ENCODE measurements around the gene DGAT2.

- TF ChIP-seq, protein P1, sequence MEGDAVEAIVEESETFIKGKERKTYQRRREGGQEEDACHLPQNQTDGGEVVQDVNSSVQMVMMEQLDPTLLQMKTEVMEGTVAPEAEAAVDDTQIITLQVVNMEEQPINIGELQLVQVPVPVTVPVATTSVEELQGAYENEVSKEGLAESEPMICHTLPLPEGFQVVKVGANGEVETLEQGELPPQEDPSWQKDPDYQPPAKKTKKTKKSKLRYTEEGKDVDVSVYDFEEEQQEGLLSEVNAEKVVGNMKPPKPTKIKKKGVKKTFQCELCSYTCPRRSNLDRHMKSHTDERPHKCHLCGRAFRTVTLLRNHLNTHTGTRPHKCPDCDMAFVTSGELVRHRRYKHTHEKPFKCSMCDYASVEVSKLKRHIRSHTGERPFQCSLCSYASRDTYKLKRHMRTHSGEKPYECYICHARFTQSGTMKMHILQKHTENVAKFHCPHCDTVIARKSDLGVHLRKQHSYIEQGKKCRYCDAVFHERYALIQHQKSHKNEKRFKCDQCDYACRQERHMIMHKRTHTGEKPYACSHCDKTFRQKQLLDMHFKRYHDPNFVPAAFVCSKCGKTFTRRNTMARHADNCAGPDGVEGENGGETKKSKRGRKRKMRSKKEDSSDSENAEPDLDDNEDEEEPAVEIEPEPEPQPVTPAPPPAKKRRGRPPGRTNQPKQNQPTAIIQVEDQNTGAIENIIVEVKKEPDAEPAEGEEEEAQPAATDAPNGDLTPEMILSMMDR (IDR thresholded peaks at IDR 0.05) = no peak
- TF ChIP-seq TCF7 (CRISPR knock-in tag; IDR thresholded peaks at IDR 0.05; ENCODE audit: low read depth) = no peak
- no peak for TF ChIP-seq CREB1 (CRISPR knock-in tag; IDR thresholded peaks at IDR 0.05)
- no peak for TF ChIP-seq RELA (CRISPR knock-in tag; IDR thresholded peaks at IDR 0.05; ENCODE audit: borderline replicate concordance)
- TF ChIP-seq, protein P2, sequence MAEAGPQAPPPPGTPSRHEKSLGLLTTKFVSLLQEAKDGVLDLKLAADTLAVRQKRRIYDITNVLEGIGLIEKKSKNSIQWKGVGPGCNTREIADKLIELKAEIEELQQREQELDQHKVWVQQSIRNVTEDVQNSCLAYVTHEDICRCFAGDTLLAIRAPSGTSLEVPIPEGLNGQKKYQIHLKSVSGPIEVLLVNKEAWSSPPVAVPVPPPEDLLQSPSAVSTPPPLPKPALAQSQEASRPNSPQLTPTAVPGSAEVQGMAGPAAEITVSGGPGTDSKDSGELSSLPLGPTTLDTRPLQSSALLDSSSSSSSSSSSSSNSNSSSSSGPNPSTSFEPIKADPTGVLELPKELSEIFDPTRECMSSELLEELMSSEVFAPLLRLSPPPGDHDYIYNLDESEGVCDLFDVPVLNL (CRISPR knock-in tag; IDR thresholded peaks at IDR 0.05; ENCODE audit: borderline replicate concordance, low read depth) = no peak
- TF ChIP-seq ZNF138 (CRISPR knock-in tag; conservative IDR thresholded peaks at IDR 0.05) = no peak
- no peak for TF ChIP-seq IRF2 (CRISPR knock-in tag; IDR thresholded peaks at IDR 0.05; ENCODE audit: borderline replicate concordance, low read depth)
- TF ChIP-seq, protein P3, sequence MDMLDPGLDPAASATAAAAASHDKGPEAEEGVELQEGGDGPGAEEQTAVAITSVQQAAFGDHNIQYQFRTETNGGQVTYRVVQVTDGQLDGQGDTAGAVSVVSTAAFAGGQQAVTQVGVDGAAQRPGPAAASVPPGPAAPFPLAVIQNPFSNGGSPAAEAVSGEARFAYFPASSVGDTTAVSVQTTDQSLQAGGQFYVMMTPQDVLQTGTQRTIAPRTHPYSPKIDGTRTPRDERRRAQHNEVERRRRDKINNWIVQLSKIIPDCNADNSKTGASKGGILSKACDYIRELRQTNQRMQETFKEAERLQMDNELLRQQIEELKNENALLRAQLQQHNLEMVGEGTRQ (CRISPR knock-in tag; IDR thresholded peaks at IDR 0.05) = no peak
- TF ChIP-seq HMGXB4 (CRISPR knock-in tag; IDR thresholded peaks at IDR 0.05) = no peak
- no peak for TF ChIP-seq ZNF232 (CRISPR knock-in tag; IDR thresholded peaks at IDR 0.05)
- no peak for TF ChIP-seq ZNF121 (CRISPR knock-in tag; IDR thresholded peaks at IDR 0.05)
- no peak for TF ChIP-seq CBFB (CRISPR knock-in tag; IDR thresholded peaks at IDR 0.05; ENCODE audit: low read depth)
Measured at GRCh38 chr11:75785187-75785586, 16.6 kb downstream of the DGAT2 start.

Measured in WTC11 (cell line).